DMS114 treated with DMSO at 0.1 percent for 48 hours (cell line): ENCODE data around the gene WFDC12.

ENCODE experiments used
- DNase-seq: peaks from one replicate; lab custom pipeline; 2025; ENCODE audit not compliant: unreplicated experiment; lab: John Stamatoyannopoulos, UW

WFDC12 gene

GRCh38 chr20:45092898-45093297, 31.4 kb downstream of the WFDC12 start:
- DNase-seq = no peak

GRCh38 chr20:45091366-45091765, 32.9 kb downstream of the WFDC12 start:
- no peak for DNase-seq

- no peak for DNase-seq
Observed at GRCh38 chr20:45090481-45090880, 33.8 kb downstream of the WFDC12 start.

- no peak for DNase-seq
Observed at GRCh38 chr20:45088247-45088646, 36.0 kb downstream of the WFDC12 start.

GRCh38 chr20:45087814-45088213, 36.5 kb downstream of the WFDC12 start:
- no peak for DNase-seq

GRCh38 chr20:45087097-45087790, 37.0 kb downstream of the WFDC12 start:
- DNase-seq = no peak

GRCh38 chr20:45085867-45086266, 38.4 kb downstream of the WFDC12 start:
- DNase-seq = no peak

GRCh38 chr20:45085289-45085688, 39.0 kb downstream of the WFDC12 start:
- no peak for DNase-seq

GRCh38 chr20:45083127-45083526, 41.1 kb downstream of the WFDC12 start:
- DNase-seq = no peak

- no peak for DNase-seq
Observed at GRCh38 chr20:45082468-45082867, 41.8 kb downstream of the WFDC12 start.

- peak; percentile 13 for DNase-seq
Observed at GRCh38 chr20:45080867-45081624, 43.2 kb downstream of the WFDC12 start.

- DNase-seq = no peak
Observed at GRCh38 chr20:45077559-45077958, 46.7 kb downstream of the WFDC12 start.
